SK-N-SH (cell line): ENCODE results near the gene ZDHHC14. TPM values are rescaled to one million over a fixed set of nuclear protein-coding genes. Genes with fewer than 3 reads are reported as not detected.

Experiments
- CTCF ChIA-PET: fragments of 300-600, 350-600 bp; formaldehyde crosslinking; extraction: SDS; loops from one replicate; lab custom pipeline; 2021; lab: Yijun Ruan, JAX
- POLR2A ChIA-PET: fragments of 350-600 bp; sonication (Branson Sonifier 250); formaldehyde crosslinking; extraction: SDS; loops from one replicate; lab custom pipeline; 2020; ENCODE audit warnings: antibody characterized with exemption, inconsistent platforms; lab: Yijun Ruan, JAX
- DNase-seq: peaks from one replicate; pipeline ENCODE4 v3.0.0; 2012
- H2AFZ ChIP-seq: fragments of 200-600 bp; sonication (generic); 2 replicates; pipeline ENCODE4 v1.8.1; 2016; ENCODE audit warnings: antibody characterized with exemption, mild to moderate bottlenecking, low read depth
- H3F3A ChIP-seq: fragments of 200-600 bp; sonication (generic); replicated peaks from 2 replicates; pipeline ENCODE3; 2016; ENCODE audit warnings: antibody characterized with exemption, mild to moderate bottlenecking; ENCODE audit not compliant: insufficient read depth
- H3K27ac ChIP-seq, 2 experiments: fragments of 200-500 bp in 1 of 2; fragments of 200-600 bp in 1 of 2; sonication (Bioruptor generic) in 1 of 2; sonication (generic), shearing (Covaris generic) in 1 of 2; 2 replicates each; pipeline versions ENCODE4 v1.5.1 to v1.6.1; 2014 to 2016; ENCODE audit warnings: low read depth in 2 of 2, inconsistent platforms in 1 of 2, low read length in 1 of 2, mild to moderate bottlenecking in 1 of 2, mixed read lengths in 1 of 2
- H3K27me3 ChIP-seq: fragments of 200-600 bp; sonication (generic), shearing (Covaris generic); 2 replicates; pipeline ENCODE4 v1.6.1; 2016; ENCODE audit warnings: mixed run types; ENCODE audit not compliant: insufficient read depth
- H3K36me3 ChIP-seq, 2 experiments: fragments of 200-500 bp in 1 of 2; fragments of 200-600 bp in 1 of 2; sonication (Bioruptor generic) in 1 of 2; sonication (generic) in 1 of 2; replicated peaks in 1 of 2; 2 replicates each; pipeline versions ENCODE3 to v1.5.1; 2014 to 2016; ENCODE audit warnings: low read length in 1 of 2, mild to moderate bottlenecking in 1 of 2; ENCODE audit not compliant: insufficient read depth in 2 of 2, control insufficient read depth in 1 of 2
- H3K4me1 ChIP-seq, 2 experiments: fragments of 200-500 bp in 1 of 2; fragments of 200-600 bp in 1 of 2; sonication (Bioruptor generic) in 1 of 2; sonication (generic), shearing (Covaris generic) in 1 of 2; 2 replicates each; pipeline versions ENCODE4 v1.5.1 to v1.6.1; 2014 to 2016; ENCODE audit warnings: low read depth in 1 of 2, low read length in 1 of 2, mixed run types in 1 of 2; ENCODE audit not compliant: insufficient read depth in 2 of 2, control insufficient read depth in 1 of 2
- H3K4me2 ChIP-seq: fragments of 200-600 bp; sonication (generic), shearing (Covaris generic); 2 replicates; pipeline ENCODE4 v1.6.1; 2017; ENCODE audit warnings: mixed run types
- H3K4me3 ChIP-seq, 2 experiments: fragments of 200-500 bp in 1 of 2; fragments of 200-600 bp in 1 of 2; sonication (Bioruptor generic) in 1 of 2; sonication (generic), shearing (Covaris generic) in 1 of 2; 2 replicates each; pipeline versions ENCODE4 v1.5.1 to v1.8.1; 2014 to 2016; ENCODE audit warnings: low read depth in 2 of 2, inconsistent platforms in 1 of 2, low read length in 1 of 2, mild to moderate bottlenecking in 1 of 2, mixed read lengths in 1 of 2, moderate library complexity in 1 of 2
- H3K79me2 ChIP-seq: fragments of 200-600 bp; sonication (generic); 2 replicates; pipeline ENCODE4 v1.8.1; 2017; ENCODE audit warnings: mild to moderate bottlenecking; ENCODE audit not compliant: insufficient read depth
- H3K9ac ChIP-seq: fragments of 200-600 bp; sonication (generic); 2 replicates; pipeline ENCODE4 v1.6.1; 2017; ENCODE audit warnings: mixed run types
- H3K9me2 ChIP-seq: fragments of 200-600 bp; sonication (generic); 2 replicates; pipeline ENCODE4 v1.6.1; 2017; ENCODE audit warnings: mixed run types
- H3K9me3 ChIP-seq: fragments of 200-600 bp; sonication (generic); 2 replicates; pipeline ENCODE4 v1.6.1; 2017; ENCODE audit warnings: mixed run types, mild to moderate bottlenecking, moderate library complexity
- H4K20me1 ChIP-seq: fragments of 200-600 bp; sonication (generic); 2 replicates; pipeline ENCODE4 v1.6.1; 2017; ENCODE audit warnings: mild to moderate bottlenecking, mixed run types; ENCODE audit not compliant: insufficient read depth
- CHD2 ChIP-seq: fragments of 150-350 bp; IDR thresholded peaks from 2 replicates; pipeline ENCODE4 v1.6.1; 2018; ENCODE audit warnings: low read length; ENCODE audit not compliant: partially characterized antibody
- ELF1 ChIP-seq: IDR thresholded peaks from 2 replicates; pipeline ENCODE4 v1.4.0; 2012
- EP300 ChIP-seq, 2 experiments: IDR thresholded peaks; 2 replicates each; pipeline versions ENCODE4 v1.4.0 to v1.6.1; 2012; ENCODE audit warnings: borderline replicate concordance in 1 of 2, low read depth in 1 of 2, low read length in 1 of 2
- EZH2phosphoT487 ChIP-seq: fragments of 200-600 bp; sonication (generic); IDR thresholded peaks from 2 replicates; pipeline ENCODE4 v1.6.1; 2017; ENCODE audit warnings: low read depth, mixed run types, mild to moderate bottlenecking, antibody characterized with exemption, moderate library complexity, borderline replicate concordance
- FOXJ3 ChIP-seq: sonication (generic); formaldehyde crosslinking; IDR thresholded peaks from 2 replicates; pipeline ENCODE4 v1.5.1; 2020; ENCODE audit warnings: mild to moderate bottlenecking, missing genetic modification reagents
- FOXM1 ChIP-seq: IDR thresholded peaks from 2 replicates; pipeline ENCODE4 v1.4.0; 2012; ENCODE audit warnings: low read depth, mild to moderate bottlenecking
- IRF3 ChIP-seq: fragments of 150-350 bp; IDR thresholded peaks from 2 replicates; pipeline ENCODE4 v1.6.1; 2016; ENCODE audit warnings: mild to moderate bottlenecking, low read depth, low read length
- JUND ChIP-seq: IDR thresholded peaks from 2 replicates; pipeline ENCODE4 v1.4.0; 2012
- MEF2A ChIP-seq: IDR thresholded peaks from 2 replicates; pipeline ENCODE4 v1.4.0; 2012; ENCODE audit warnings: low read depth, borderline replicate concordance
- NFIC ChIP-seq: IDR thresholded peaks from 2 replicates; pipeline ENCODE4 v1.4.0; 2012; ENCODE audit warnings: borderline replicate concordance
- NRF1 ChIP-seq: IDR thresholded peaks from 2 replicates; pipeline ENCODE4 v1.6.1; 2012; ENCODE audit warnings: low read depth, mild to moderate bottlenecking, low read length
- POLR2AphosphoS5 ChIP-seq: IDR thresholded peaks from 2 replicates; pipeline ENCODE4 v1.6.1; 2012; ENCODE audit warnings: low read depth, low read length
- RCOR1 ChIP-seq: fragments of 150-350 bp; IDR thresholded peaks from 2 replicates; pipeline ENCODE4 v1.6.1; 2017; ENCODE audit warnings: antibody characterized with exemption, low read length
- SIN3A ChIP-seq: IDR thresholded peaks from 2 replicates; pipeline ENCODE4 v1.6.1; 2012; ENCODE audit warnings: low read depth, mild to moderate bottlenecking, low read length, moderate library complexity, borderline replicate concordance
- SMC3 ChIP-seq: IDR thresholded peaks from 2 replicates; pipeline ENCODE4 v1.6.1; 2012; ENCODE audit warnings: low read depth, low read length, improper control_type of control experiment
- USF1 ChIP-seq: IDR thresholded peaks from 2 replicates; pipeline ENCODE4 v1.4.0; 2012; ENCODE audit warnings: low read depth, borderline replicate concordance
- WGBS: methylation state at CpG from one replicate; pipeline ENCODE4 v1.1.6; 2017; ENCODE audit warnings: low lambda C conversion rate; 5-methylcytosine and 5-hydroxymethylcytosine counted together
- polyA plus RNA-seq, 3 experiments: library from polyadenylated mRNA; depleted of rRNA; stranded (reverse); fragments of >200 nt; gene quantifications; 2 replicates each; pipeline ENCODE4 v1.2.3, GENCODE V29; 2012
- TF ChIP-seq, protein P1 (sequence below): IDR thresholded peaks from 2 replicates; pipeline ENCODE4; 2012
- TF ChIP-seq, protein P2 (sequence below): IDR thresholded peaks from 2 replicates; pipeline ENCODE4 v1.6.1; 2012; ENCODE audit warnings: mild to moderate bottlenecking, low read depth, low read length, moderate library complexity
- TF ChIP-seq, protein P3 (sequence below): IDR thresholded peaks from 2 replicates; pipeline ENCODE4 v1.4.0; 2012; ENCODE audit warnings: low read depth

The ZDHHC14 gene
- polyA plus RNA-seq, 1 of the 3 experiments (the other 2 are of a cell fraction): 5.4 TPM

- POLR2A ChIA-PET: no interaction called here
- H3K9me2 ChIP-seq: no peaks in the 10 kb centered on the region
- H2AFZ ChIP-seq: no peak overlapping the region
- no peaks in the 10 kb centered on the region for H3K36me3 ChIP-seq
- no peaks in the 10 kb centered on the region for H3K9me3 ChIP-seq
- H3F3A ChIP-seq: peaks cover 9% of the 10 kb centered on the region
- DNase-seq: no peak
- H3K27me3 ChIP-seq: no peaks in the 10 kb centered on the region
- WGBS: 96% methylated on average over 4 of the region's 4 CpGs
- H3K79me2 ChIP-seq: no peaks in the 10 kb centered on the region
- TF ChIP-seq SIN3A (no peak), CHD2 (no peak), MEF2A (no peak), EZH2phosphoT487 (no peak), ELF1 (no peak), NRF1 (no peak), FOXJ3 (CRISPR knock-in tag) (no peak), IRF3 (no peak), NFIC (no peak), POLR2AphosphoS5 (no peak)
- TF ChIP-seq, protein P1, sequence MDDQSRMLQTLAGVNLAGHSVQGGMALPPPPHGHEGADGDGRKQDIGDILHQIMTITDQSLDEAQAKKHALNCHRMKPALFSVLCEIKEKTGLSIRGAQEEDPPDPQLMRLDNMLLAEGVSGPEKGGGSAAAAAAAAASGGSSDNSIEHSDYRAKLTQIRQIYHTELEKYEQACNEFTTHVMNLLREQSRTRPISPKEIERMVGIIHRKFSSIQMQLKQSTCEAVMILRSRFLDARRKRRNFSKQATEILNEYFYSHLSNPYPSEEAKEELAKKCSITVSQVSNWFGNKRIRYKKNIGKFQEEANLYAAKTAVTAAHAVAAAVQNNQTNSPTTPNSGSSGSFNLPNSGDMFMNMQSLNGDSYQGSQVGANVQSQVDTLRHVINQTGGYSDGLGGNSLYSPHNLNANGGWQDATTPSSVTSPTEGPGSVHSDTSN: no peak
- TF ChIP-seq, protein P2, sequence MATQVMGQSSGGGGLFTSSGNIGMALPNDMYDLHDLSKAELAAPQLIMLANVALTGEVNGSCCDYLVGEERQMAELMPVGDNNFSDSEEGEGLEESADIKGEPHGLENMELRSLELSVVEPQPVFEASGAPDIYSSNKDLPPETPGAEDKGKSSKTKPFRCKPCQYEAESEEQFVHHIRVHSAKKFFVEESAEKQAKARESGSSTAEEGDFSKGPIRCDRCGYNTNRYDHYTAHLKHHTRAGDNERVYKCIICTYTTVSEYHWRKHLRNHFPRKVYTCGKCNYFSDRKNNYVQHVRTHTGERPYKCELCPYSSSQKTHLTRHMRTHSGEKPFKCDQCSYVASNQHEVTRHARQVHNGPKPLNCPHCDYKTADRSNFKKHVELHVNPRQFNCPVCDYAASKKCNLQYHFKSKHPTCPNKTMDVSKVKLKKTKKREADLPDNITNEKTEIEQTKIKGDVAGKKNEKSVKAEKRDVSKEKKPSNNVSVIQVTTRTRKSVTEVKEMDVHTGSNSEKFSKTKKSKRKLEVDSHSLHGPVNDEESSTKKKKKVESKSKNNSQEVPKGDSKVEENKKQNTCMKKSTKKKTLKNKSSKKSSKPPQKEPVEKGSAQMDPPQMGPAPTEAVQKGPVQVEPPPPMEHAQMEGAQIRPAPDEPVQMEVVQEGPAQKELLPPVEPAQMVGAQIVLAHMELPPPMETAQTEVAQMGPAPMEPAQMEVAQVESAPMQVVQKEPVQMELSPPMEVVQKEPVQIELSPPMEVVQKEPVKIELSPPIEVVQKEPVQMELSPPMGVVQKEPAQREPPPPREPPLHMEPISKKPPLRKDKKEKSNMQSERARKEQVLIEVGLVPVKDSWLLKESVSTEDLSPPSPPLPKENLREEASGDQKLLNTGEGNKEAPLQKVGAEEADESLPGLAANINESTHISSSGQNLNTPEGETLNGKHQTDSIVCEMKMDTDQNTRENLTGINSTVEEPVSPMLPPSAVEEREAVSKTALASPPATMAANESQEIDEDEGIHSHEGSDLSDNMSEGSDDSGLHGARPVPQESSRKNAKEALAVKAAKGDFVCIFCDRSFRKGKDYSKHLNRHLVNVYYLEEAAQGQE: no peak
- no peak overlapping the region for H3K4me3 ChIP-seq
- no peaks in the 10 kb centered on the region for H3K4me1 ChIP-seq
- CTCF ChIA-PET: interaction anchor here (0.7 to 2.4 kb wide), 5 partner anchors 11 to 257 kb away, joined by 3 to 10 read pairs (median 3); no protein-coding TSS in a partner anchor
- no peak overlapping the region for H3K9ac ChIP-seq
- H3K27ac ChIP-seq: no peak overlapping the region
- no peaks in the 10 kb centered on the region for H4K20me1 ChIP-seq
- no peak overlapping the region for H3K4me2 ChIP-seq
Observed at GRCh38 chr6:157615951-157616350, 235.0 kb downstream of the ZDHHC14 start.

DNA sequence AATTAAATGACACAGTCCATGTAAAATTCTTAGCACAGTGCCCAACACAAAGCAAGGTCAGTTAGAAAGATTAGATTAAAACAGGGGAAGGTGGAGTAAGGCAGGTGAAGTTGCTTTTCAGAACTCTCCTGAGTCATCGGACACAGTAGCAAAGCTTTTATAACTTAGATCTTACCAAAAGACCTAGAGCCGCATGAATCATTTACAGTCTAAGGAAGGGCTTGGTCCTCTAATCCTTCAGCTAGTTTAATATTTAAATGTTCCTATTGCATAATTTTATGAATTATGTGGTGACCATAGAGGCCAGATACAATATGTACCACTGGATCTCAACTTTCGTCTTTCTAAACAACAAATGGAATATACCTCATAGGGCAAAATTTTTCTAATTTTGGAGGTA, 240.0 kb downstream of the ZDHHC14 start:
- no peak overlapping the region for H3K4me2 ChIP-seq
- H3K9ac ChIP-seq: no peak overlapping the region
- ChIA-PET POLR2A (no interaction called here), CTCF (interaction anchor here (0.6 kb wide), 1 partner anchor 10 kb away, joined by 3 read pairs; no protein-coding TSS in a partner anchor)
- H3K9me2 ChIP-seq: no peaks in the 10 kb centered on the region
- DNase-seq: no peak
- no peaks in the 10 kb centered on the region for H3F3A ChIP-seq
- H3K27ac ChIP-seq: no peak overlapping the region
- no peaks in the 10 kb centered on the region for H3K9me3 ChIP-seq
- TF ChIP-seq FOXM1: no peak
- TF ChIP-seq, protein P3, sequence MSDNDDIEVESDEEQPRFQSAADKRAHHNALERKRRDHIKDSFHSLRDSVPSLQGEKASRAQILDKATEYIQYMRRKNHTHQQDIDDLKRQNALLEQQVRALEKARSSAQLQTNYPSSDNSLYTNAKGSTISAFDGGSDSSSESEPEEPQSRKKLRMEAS: no peak
- TF ChIP-seq USF1: no peak
- no peak for TF ChIP-seq JUND
- TF ChIP-seq EP300 (IDR thresholded peaks at IDR 0.05; ENCODE audit: borderline replicate concordance in 1 of 2, low read depth in 1 of 2, low read length in 1 of 2): no peak
- TF ChIP-seq SMC3: no peak
- no peak for TF ChIP-seq RCOR1
- TF ChIP-seq, protein P2: no peak
- WGBS: 88% methylated on average over 3 of the region's 3 CpGs
- H3K79me2 ChIP-seq: no peaks in the 10 kb centered on the region
- H4K20me1 ChIP-seq: no peaks in the 10 kb centered on the region
- no peaks in the 10 kb centered on the region for H3K36me3 ChIP-seq
- no peak overlapping the region for H2AFZ ChIP-seq
- no peaks in the 10 kb centered on the region for H3K4me1 ChIP-seq
- H3K27me3 ChIP-seq: no peaks in the 10 kb centered on the region
- no peak overlapping the region for H3K4me3 ChIP-seq
